Measurements from ENCODE around the gene TNS3. TPM values are rescaled to one million over a fixed set of nuclear protein-coding genes. Genes with fewer than 3 reads are reported as not detected.
A peak's percentile ranks its signal among the peaks of the same experiment; 100 is the strongest.

The TNS3 gene
- total RNA-seq, 1 donor from 2014 or later, result 120 TPM

DNA sequence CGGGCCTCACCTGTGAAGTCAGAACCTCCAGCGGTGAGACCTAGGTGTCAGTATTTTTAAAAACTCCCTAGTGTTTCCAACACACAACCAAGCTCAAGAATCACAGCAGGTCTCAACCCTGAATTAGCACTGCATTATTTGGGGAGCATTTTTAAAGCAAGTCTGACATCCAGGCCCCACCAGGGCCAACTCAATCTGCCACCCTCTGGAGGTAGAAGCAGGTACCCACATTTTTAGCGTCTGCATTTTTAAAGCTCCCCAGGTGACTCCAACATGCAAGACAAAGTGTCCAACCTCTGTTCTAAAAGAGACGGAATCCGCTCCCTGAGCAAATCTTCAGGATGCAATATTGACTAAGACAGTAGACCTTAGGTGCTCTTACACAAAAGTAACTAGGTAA is 225.7 kb downstream of the TNS3 start:
- H3K9me3 Mint-ChIP-seq (ENCODE audit: low read depth), result no peaks in the 10 kb centered on the region
- H3K36me3 Mint-ChIP-seq (ENCODE audit: insufficient read depth), result peaks cover 2% of the 10 kb centered on the region
- TF ChIP-seq, protein P1, sequence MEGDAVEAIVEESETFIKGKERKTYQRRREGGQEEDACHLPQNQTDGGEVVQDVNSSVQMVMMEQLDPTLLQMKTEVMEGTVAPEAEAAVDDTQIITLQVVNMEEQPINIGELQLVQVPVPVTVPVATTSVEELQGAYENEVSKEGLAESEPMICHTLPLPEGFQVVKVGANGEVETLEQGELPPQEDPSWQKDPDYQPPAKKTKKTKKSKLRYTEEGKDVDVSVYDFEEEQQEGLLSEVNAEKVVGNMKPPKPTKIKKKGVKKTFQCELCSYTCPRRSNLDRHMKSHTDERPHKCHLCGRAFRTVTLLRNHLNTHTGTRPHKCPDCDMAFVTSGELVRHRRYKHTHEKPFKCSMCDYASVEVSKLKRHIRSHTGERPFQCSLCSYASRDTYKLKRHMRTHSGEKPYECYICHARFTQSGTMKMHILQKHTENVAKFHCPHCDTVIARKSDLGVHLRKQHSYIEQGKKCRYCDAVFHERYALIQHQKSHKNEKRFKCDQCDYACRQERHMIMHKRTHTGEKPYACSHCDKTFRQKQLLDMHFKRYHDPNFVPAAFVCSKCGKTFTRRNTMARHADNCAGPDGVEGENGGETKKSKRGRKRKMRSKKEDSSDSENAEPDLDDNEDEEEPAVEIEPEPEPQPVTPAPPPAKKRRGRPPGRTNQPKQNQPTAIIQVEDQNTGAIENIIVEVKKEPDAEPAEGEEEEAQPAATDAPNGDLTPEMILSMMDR (IDR thresholded peaks at IDR 0.05; ENCODE audit: unreplicated experiment), result no peak
- H3K4me3 Mint-ChIP-seq (ENCODE audit: low read depth), result no peak overlapping the region
- no peaks in the 10 kb centered on the region for H3K27me3 Mint-ChIP-seq
- peaks cover 31% of the 10 kb centered on the region for H3K4me1 Mint-ChIP-seq (ENCODE audit: low read depth)
- no peak for DNase-seq (ENCODE audit: low spot score, unreplicated experiment)
- peak overlapping the region; percentile 29 for H3K27ac Mint-ChIP-seq

DNA sequence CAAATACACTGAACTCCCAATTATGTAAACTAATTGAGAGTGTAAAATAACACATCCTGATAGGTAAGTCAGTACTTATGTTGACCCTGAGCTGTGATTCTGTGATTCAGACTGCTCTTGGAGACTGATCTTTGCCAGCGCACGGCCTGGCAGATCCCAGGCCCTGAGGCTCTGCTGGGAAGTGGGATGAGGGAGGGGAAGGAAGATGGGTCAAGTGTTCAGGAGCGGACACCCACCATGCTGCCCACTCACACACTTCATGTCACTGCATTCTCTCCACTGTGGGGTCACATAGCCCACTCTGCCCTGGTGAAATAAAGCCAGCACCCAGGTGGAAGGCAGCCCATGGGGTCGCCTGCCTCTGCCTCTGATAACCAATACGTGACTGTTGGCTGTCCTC is 226.2 kb downstream of the TNS3 start:
- Mint-ChIP-seq H3K27me3 (no peaks in the 10 kb centered on the region), H3K9me3 (ENCODE audit: low read depth) (no peaks in the 10 kb centered on the region), H3K4me1 (ENCODE audit: low read depth) (peaks cover 31% of the 10 kb centered on the region), H3K36me3 (ENCODE audit: insufficient read depth) (peaks cover under 1% of the 10 kb centered on the region), H3K4me3 (ENCODE audit: low read depth) (no peak overlapping the region), H3K27ac (no peak overlapping the region)
- TF ChIP-seq, protein P1 (IDR thresholded peaks at IDR 0.05; ENCODE audit: unreplicated experiment), result no peak
- no peak for DNase-seq (ENCODE audit: low spot score, unreplicated experiment)

DNA sequence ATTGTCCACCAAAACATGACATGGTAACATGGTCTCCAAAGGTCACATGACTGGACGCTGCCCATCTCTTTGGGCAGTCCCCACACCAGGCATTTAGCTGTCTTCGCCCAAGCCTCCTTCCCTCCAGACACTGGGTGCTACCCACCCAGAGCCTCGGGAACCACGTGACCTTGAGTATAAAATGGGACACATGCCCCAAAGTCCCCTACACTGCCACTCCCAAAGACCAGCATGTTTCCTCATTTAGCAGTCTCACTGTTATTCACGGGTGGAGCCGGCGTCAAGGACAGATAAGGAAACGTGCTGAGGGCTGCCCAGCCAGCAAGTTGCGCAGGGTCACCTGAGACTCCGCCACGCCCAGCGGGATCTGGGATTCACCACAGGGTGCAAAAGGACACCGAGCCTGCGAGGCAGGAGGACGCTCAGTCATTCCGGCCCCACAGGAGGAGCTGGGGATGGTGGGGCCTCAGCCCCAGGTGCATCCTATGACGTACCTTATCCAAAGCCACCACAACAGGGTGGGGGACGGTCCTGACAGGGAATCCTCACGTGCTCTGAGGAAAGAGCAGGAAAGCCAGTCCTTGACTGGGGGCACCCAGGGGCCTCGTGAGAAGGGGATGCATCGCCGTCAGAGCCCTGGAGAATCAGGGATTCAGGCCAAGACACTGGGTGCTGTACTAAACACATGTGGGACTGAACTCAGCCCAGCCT is 226.9 kb downstream of the TNS3 start:
- no peaks in the 10 kb centered on the region for H3K27me3 Mint-ChIP-seq
- H3K27ac Mint-ChIP-seq, result peak overlapping the region; percentile 22
- H3K4me1 Mint-ChIP-seq (ENCODE audit: low read depth), result peaks cover 31% of the 10 kb centered on the region
- DNase-seq (ENCODE audit: low spot score, unreplicated experiment), result no peak
- no peaks in the 10 kb centered on the region for H3K36me3 Mint-ChIP-seq (ENCODE audit: insufficient read depth)
- H3K9me3 Mint-ChIP-seq (ENCODE audit: low read depth), result no peaks in the 10 kb centered on the region
- TF ChIP-seq, protein P1 (IDR thresholded peaks at IDR 0.05; ENCODE audit: unreplicated experiment), result no peak
- H3K4me3 Mint-ChIP-seq (ENCODE audit: low read depth), result no peak overlapping the region

DNA sequence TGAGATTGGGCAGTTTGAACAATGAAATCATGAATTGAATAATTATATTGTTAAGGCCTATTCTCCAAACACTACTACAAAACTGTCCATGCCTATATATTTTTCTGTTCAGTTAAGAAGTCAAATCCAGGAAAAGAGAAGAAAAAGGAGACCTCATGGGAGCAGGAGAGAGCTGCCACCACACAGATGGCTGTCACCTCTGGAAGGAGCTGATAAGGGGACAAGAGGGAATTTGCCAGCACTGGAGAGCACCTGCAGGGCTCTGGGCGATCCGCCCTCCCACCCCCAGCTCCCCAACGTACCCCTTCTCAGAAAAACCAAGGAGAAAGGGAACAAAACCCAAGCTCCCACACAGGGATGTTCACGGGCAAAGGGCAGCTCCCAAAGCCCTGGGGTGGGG is 227.8 kb downstream of the TNS3 start:
- Mint-ChIP-seq H3K27me3 (no peaks in the 10 kb centered on the region), H3K27ac (peak overlapping the region; percentile 76), H3K36me3 (ENCODE audit: insufficient read depth) (peaks cover 2% of the 10 kb centered on the region), H3K9me3 (ENCODE audit: low read depth) (no peaks in the 10 kb centered on the region), H3K4me3 (ENCODE audit: low read depth) (no peak overlapping the region), H3K4me1 (ENCODE audit: low read depth) (peaks cover 32% of the 10 kb centered on the region)
- DNase-seq (ENCODE audit: low spot score, unreplicated experiment), result no peak
- TF ChIP-seq, protein P1 (IDR thresholded peaks at IDR 0.05; ENCODE audit: unreplicated experiment), result no peak

DNA sequence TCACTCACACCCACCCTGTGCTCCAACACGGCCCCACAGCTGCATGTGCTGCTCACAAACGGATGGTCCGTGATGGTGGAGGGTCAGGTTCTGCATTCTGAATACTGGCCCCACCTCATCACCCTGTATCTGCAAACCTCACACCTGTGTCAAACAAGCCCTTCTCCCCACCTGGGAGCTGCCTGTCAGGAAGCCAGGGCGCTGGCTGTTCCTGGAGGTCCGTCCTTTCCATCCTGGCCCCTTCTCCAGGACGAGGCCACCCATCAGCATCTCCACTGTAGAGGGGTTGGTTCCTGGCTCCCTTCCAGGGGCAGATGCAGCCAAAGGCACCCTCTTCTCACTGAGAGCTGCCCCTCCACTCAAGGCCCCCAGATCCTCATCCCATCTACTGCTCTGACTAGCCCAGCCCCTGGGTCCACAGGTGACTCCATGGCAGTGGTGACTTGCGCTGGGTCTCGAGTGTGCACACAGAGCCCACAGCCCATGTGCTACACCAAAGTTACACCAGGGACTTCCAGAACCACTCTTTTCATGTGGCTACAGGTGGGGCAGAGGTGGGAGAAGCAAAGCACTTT is 229.4 kb downstream of the TNS3 start:
- Mint-ChIP-seq H3K4me3 (ENCODE audit: low read depth) (no peak overlapping the region), H3K27me3 (no peaks in the 10 kb centered on the region), H3K27ac (no peak overlapping the region), H3K4me1 (ENCODE audit: low read depth) (peaks cover 29% of the 10 kb centered on the region), H3K36me3 (ENCODE audit: insufficient read depth) (peaks cover 3% of the 10 kb centered on the region), H3K9me3 (ENCODE audit: low read depth) (no peaks in the 10 kb centered on the region)
- DNase-seq (ENCODE audit: low spot score, unreplicated experiment), result no peak
- TF ChIP-seq, protein P1 (IDR thresholded peaks at IDR 0.05; ENCODE audit: unreplicated experiment), result no peak

All from progenitor cell of endocrine pancreas (in vitro differentiated cells).